ENCODE results near the gene PTPRU. TPM values are rescaled to one million over a fixed set of nuclear protein-coding genes. Genes with fewer than 3 reads are reported as not detected.

PTPRU gene
- total RNA-seq, 1 donor from 2014 or later = 27.1 TPM

DNA sequence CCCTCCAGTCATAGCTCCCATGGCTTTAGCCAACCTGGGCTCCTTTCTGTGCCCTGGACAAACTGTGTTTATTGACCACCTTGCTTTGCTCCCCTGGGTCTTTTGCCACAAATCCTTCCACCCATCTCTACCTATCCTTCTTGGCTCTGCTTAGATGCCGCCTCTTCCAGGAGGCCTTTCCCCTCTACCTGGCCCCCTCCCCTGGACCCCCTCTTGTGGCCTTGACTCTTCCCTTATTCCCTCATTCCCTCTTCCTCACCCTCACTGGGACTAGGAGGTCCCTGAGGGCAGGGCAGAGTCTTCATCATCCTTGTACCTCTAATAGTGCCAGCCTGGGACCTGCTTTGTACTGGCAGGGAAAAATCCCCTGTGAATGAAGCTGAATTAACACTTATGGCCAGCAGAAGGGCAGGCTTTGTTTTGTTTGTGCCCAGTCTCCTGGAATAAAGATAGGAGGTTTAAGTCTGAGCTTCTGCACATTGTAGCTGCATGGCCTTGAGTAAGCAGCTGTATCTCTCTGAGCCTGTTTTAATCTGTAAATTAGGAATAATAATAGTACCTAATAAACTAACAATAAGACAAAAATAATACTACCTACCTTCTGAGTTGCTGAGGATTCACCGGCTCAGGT, 13.7 kb downstream of the PTPRU start:
- no peak overlapping the region for H3K4me3 ChIP-seq (ENCODE audit: low read length in 3 of 3)
- no peaks in the 10 kb centered on the region for H3K9me3 ChIP-seq (ENCODE audit: control insufficient read depth in 3 of 3, low read length in 3 of 3)
- no peak overlapping the region for H3K9ac ChIP-seq (ENCODE audit: low read depth in 1 of 3, low read length in 3 of 3)
- H3K4me1 ChIP-seq (ENCODE audit: control insufficient read depth in 3 of 3, insufficient read depth in 3 of 3, low read length in 3 of 3) = no peaks in the 10 kb centered on the region
- no peaks in the 10 kb centered on the region for H3K36me3 ChIP-seq (ENCODE audit: control insufficient read depth in 3 of 3, insufficient read depth in 3 of 3, low read length in 3 of 3)
- no peak overlapping the region for H3K27ac ChIP-seq (ENCODE audit: low read depth, low read length)
- no peaks in the 10 kb centered on the region for H3K27me3 ChIP-seq (ENCODE audit: control insufficient read depth in 3 of 3, insufficient read depth in 3 of 3, low read length in 3 of 3)

- Histone ChIP-seq H3K9ac (ENCODE audit: low read depth in 1 of 3, low read length in 3 of 3) (no peak overlapping the region), H3K27ac (ENCODE audit: low read depth, low read length) (no peak overlapping the region), H3K9me3 (ENCODE audit: control insufficient read depth in 3 of 3, low read length in 3 of 3) (no peaks in the 10 kb centered on the region), H3K4me3 (ENCODE audit: low read length in 3 of 3) (no peak overlapping the region), H3K36me3 (ENCODE audit: control insufficient read depth in 3 of 3, insufficient read depth in 3 of 3, low read length in 3 of 3) (peaks cover 0 to 2% (median 0%) of the 10 kb centered on the region in 3 donors), H3K4me1 (ENCODE audit: control insufficient read depth in 3 of 3, insufficient read depth in 3 of 3, low read length in 3 of 3) (no peaks in the 10 kb centered on the region), H3K27me3 (ENCODE audit: control insufficient read depth in 3 of 3, insufficient read depth in 3 of 3, low read length in 3 of 3) (no peaks in the 10 kb centered on the region)
These were observed 15.1 kb downstream of the PTPRU start for GRCh38 chr1:29251164-29252124.

DNA sequence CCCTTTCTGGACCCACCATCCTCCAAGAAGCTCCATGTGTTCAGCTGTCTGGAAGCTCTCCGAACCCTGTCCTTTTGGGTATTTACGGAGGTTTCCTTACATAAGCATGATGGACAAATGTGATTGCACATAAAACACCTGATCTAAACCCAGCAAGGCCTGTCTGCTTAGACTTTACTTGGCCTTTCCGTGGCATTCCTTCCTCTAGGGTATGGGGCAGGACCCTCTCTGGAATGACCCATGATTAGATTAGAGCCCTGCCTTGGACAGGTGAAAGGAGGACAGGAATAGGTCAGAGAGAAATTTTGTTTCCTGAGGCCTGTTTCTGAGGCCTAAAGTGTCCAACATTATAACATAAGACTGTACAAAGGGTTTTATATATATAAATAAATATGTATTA, 16.9 kb downstream of the PTPRU start:
- no peaks in the 10 kb centered on the region for H3K4me1 ChIP-seq (ENCODE audit: control insufficient read depth in 3 of 3, insufficient read depth in 3 of 3, low read length in 3 of 3)
- H3K4me3 ChIP-seq (ENCODE audit: low read length in 3 of 3) = no peak overlapping the region
- no peak overlapping the region for H3K9ac ChIP-seq (ENCODE audit: low read depth in 1 of 3, low read length in 3 of 3)
- H3K36me3 ChIP-seq (ENCODE audit: control insufficient read depth in 3 of 3, insufficient read depth in 3 of 3, low read length in 3 of 3) = peaks cover 0 to 4% (median 0%) of the 10 kb centered on the region in 3 donors
- H3K27ac ChIP-seq (ENCODE audit: low read depth, low read length) = no peak overlapping the region
- H3K9me3 ChIP-seq (ENCODE audit: control insufficient read depth in 3 of 3, low read length in 3 of 3) = no peaks in the 10 kb centered on the region
- no peaks in the 10 kb centered on the region for H3K27me3 ChIP-seq (ENCODE audit: control insufficient read depth in 3 of 3, insufficient read depth in 3 of 3, low read length in 3 of 3)

DNA sequence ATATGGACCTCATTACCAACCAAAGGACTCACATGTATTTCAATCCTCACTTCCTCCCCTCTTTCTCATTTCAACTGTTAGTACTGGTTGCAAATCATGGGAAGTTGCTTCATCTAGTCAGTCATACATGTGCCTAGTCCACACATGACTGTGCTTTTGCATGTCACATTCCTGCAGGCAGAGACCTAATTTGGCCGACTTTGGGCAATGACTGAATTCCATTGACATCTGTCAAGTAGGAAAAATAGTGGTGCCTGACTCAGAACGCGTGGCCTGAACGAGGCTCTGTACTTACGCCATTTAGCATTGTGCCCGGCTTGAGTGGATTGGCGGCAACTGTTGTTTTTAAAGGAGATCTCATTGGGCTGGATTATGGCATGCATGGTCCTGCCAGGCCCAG, 18.0 kb downstream of the PTPRU start:
- no peak overlapping the region for H3K27ac ChIP-seq (ENCODE audit: low read depth, low read length)
- no peaks in the 10 kb centered on the region for H3K9me3 ChIP-seq (ENCODE audit: control insufficient read depth in 3 of 3, low read length in 3 of 3)
- peaks cover 0 to 8% (median 5%) of the 10 kb centered on the region in 3 donors for H3K4me1 ChIP-seq (ENCODE audit: control insufficient read depth in 3 of 3, insufficient read depth in 3 of 3, low read length in 3 of 3)
- no peak overlapping the region for H3K9ac ChIP-seq (ENCODE audit: low read depth in 1 of 3, low read length in 3 of 3)
- H3K27me3 ChIP-seq (ENCODE audit: control insufficient read depth in 3 of 3, insufficient read depth in 3 of 3, low read length in 3 of 3) = peaks cover 0 to 8% (median 0%) of the 10 kb centered on the region in 3 donors
- H3K36me3 ChIP-seq (ENCODE audit: control insufficient read depth in 3 of 3, insufficient read depth in 3 of 3, low read length in 3 of 3) = peaks cover 0 to 6% (median 0%) of the 10 kb centered on the region in 3 donors
- H3K4me3 ChIP-seq (ENCODE audit: low read length in 3 of 3) = no peak overlapping the region

- Histone ChIP-seq H3K4me3 (ENCODE audit: low read length in 3 of 3) (no peak overlapping the region), H3K36me3 (ENCODE audit: control insufficient read depth in 3 of 3, insufficient read depth in 3 of 3, low read length in 3 of 3) (peaks cover 0 to 6% (median 0%) of the 10 kb centered on the region in 3 donors), H3K9me3 (ENCODE audit: control insufficient read depth in 3 of 3, low read length in 3 of 3) (no peaks in the 10 kb centered on the region), H3K27ac (ENCODE audit: low read depth, low read length) (no peak overlapping the region), H3K9ac (ENCODE audit: low read depth in 1 of 3, low read length in 3 of 3) (no peak overlapping the region), H3K27me3 (ENCODE audit: control insufficient read depth in 3 of 3, insufficient read depth in 3 of 3, low read length in 3 of 3) (peaks cover 0 to 8% (median under 1%) of the 10 kb centered on the region in 3 donors), H3K4me1 (ENCODE audit: control insufficient read depth in 3 of 3, insufficient read depth in 3 of 3, low read length in 3 of 3) (peaks cover 0 to 8% (median 7%) of the 10 kb centered on the region in 3 donors)
These were observed 18.9 kb downstream of the PTPRU start for GRCh38 chr1:29255134-29255666.

- H3K27ac ChIP-seq (ENCODE audit: low read depth, low read length) = no peak overlapping the region
- peaks cover 0 to 8% (median 5%) of the 10 kb centered on the region in 3 donors for H3K36me3 ChIP-seq (ENCODE audit: control insufficient read depth in 3 of 3, insufficient read depth in 3 of 3, low read length in 3 of 3)
- peaks cover 0 to 8% (median 8%) of the 10 kb centered on the region in 3 donors for H3K4me1 ChIP-seq (ENCODE audit: control insufficient read depth in 3 of 3, insufficient read depth in 3 of 3, low read length in 3 of 3)
These were observed 20.1 kb downstream of the PTPRU start for GRCh38 chr1:29256394-29256793.

GRCh38 chr1:29256979-29257804, 20.9 kb downstream of the PTPRU start:
- H3K4me1 ChIP-seq (ENCODE audit: control insufficient read depth in 3 of 3, insufficient read depth in 3 of 3, low read length in 3 of 3) = peaks cover 0 to 8% (median 8%) of the 10 kb centered on the region in 3 donors
- no peak overlapping the region for H3K9ac ChIP-seq (ENCODE audit: low read depth in 1 of 3, low read length in 3 of 3)
- no peak overlapping the region for H3K27ac ChIP-seq (ENCODE audit: low read depth, low read length)
- peaks cover 0 to 8% (median 5%) of the 10 kb centered on the region in 3 donors for H3K36me3 ChIP-seq (ENCODE audit: control insufficient read depth in 3 of 3, insufficient read depth in 3 of 3, low read length in 3 of 3)
- H3K27me3 ChIP-seq (ENCODE audit: control insufficient read depth in 3 of 3, insufficient read depth in 3 of 3, low read length in 3 of 3) = peaks cover 0 to 8% (median 3%) of the 10 kb centered on the region in 3 donors
- no peaks in the 10 kb centered on the region for H3K9me3 ChIP-seq (ENCODE audit: control insufficient read depth in 3 of 3, low read length in 3 of 3)
- H3K4me3 ChIP-seq (ENCODE audit: low read length in 3 of 3) = no peak overlapping the region

More at GRCh38 chr1:29256394-29256793, 20.1 kb downstream of the PTPRU start:
- H3K9me3 ChIP-seq (ENCODE audit: control insufficient read depth in 3 of 3, low read length in 3 of 3) = no peaks in the 10 kb centered on the region
- peaks cover 0 to 8% (median 3%) of the 10 kb centered on the region in 3 donors for H3K27me3 ChIP-seq (ENCODE audit: control insufficient read depth in 3 of 3, insufficient read depth in 3 of 3, low read length in 3 of 3)
- H3K9ac ChIP-seq (ENCODE audit: low read depth in 1 of 3, low read length in 3 of 3) = no peak overlapping the region
- H3K4me3 ChIP-seq (ENCODE audit: low read length in 3 of 3) = no peak overlapping the region

GRCh38 chr1:29258189-29258975, 22.1 kb downstream of the PTPRU start:
- Histone ChIP-seq H3K4me3 (ENCODE audit: low read length in 3 of 3) (no peak overlapping the region), H3K4me1 (ENCODE audit: control insufficient read depth in 3 of 3, insufficient read depth in 3 of 3, low read length in 3 of 3) (peaks cover 0 to 8% (median 8%) of the 10 kb centered on the region in 3 donors), H3K9me3 (ENCODE audit: control insufficient read depth in 3 of 3, low read length in 3 of 3) (no peaks in the 10 kb centered on the region), H3K27ac (ENCODE audit: low read depth, low read length) (no peak overlapping the region), H3K36me3 (ENCODE audit: control insufficient read depth in 3 of 3, insufficient read depth in 3 of 3, low read length in 3 of 3) (peaks cover 0 to 8% (median 5%) of the 10 kb centered on the region in 3 donors), H3K9ac (ENCODE audit: low read depth in 1 of 3, low read length in 3 of 3) (no peak overlapping the region), H3K27me3 (ENCODE audit: control insufficient read depth in 3 of 3, insufficient read depth in 3 of 3, low read length in 3 of 3) (peaks cover 0 to 8% (median 3%) of the 10 kb centered on the region in 3 donors)
